Cortex of kidney (tissue), 1 donor: ENCODE measurements around the gene SNCA.

ENCODE experiments used
- DNase-seq: peaks from one replicate; lab custom pipeline; 2025; lab: John Stamatoyannopoulos, UW

SNCA gene

DNA sequence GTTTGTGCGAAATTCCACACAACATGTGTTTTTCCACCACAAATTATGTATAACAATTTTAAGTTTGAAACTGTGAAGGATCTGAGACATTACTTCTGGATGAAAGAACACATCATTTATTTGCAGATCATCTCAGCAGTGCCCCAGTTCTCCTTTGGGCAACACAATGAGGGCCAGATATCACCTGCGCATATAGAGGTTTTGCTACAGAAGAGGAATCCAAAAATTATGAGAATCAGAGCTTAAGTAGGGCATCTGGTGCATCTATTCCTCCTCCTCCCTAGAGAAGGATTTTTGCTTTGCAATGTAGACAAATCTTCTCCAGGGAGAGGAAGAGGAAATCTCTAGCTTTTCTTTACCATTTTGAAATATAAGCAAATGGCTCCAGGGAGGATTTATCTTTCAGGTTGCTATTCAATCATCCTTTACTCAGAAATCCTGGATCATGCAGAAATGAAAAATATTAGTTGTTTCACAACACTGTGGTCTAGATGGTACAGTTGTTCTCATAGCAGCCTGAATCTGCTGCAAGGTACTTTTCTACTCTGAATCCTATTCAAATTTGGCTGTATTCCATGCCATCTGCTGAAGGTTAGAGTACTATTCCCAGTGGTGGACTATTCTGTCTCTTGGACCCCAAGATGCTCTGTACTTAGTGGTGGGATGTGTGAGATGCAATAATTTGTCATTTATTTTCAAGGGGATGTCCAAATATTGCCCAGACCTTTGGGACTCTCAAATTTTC lies 132.1 kb downstream of the SNCA start:
- no peak for DNase-seq

- no peak for DNase-seq
Measured at GRCh38 chr4:89703829-89704590, 133.0 kb downstream of the SNCA start.

DNA sequence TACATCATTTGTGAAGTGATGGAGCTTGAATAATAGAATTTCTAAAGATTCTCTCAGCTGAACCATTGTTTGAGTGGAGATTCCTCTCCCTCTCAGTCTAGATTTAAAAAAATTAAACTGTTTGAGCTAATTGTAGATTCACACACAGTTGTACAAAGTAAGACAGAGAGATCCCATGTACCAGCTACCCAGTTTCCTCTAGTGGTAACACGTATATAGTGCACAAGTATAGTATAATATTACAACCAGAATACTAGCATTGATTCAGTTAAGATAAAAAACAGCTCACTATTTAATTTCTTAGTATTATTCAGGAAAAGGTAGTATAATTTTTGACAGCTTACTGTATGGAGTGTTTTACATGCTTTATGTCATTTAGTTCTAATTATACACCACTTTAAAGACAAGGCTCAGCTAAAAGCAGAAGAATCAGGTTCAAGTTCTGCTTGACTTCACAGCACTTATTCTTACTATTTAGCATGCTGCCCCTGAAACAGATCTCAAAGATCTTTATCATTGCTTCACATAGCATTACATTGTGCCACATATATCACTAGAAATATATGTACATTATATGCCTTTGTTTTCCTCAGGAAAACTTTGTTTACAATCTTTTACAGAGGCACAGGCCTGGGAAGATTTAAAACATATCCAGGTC lies 136.1 kb downstream of the SNCA start:
- DNase-seq: no peak

DNA sequence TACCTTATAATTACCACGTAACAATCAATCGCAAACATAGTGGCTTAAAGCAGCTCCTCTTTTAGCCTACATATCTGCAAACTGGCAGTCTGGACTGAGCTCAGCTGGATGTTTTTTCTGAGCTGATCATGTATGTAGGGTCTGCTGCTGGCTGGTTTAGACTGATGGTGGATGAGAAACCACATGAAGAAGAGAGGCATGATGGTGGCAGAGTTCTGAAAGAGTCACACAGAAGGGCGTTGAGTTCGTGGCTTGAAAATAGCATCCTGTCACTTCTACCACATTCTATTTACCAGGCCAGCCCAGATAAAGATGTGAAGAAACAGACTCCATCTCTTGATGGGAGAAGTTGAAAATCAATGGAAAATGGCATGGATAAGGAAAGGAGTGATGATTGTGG lies 151.3 kb downstream of the SNCA start:
- no peak for DNase-seq

DNA sequence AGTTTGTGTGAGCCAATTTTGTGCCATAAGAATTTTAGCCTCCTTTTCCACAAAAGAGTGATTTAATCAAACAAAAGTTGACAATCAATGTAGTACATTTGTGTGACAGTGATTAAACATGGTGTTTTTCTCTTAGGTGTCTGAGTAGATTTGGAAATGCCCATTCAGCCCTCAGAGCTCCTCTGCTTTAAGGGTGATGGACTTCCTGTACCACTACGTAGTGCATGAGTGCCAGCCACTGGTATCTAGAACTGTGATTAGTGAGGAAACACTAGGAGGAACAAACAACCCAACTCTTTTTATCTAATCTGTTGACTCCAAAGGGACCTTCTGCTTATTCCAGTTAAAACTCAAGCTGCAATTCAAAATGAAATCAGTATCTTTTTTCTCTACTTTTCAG lies 151.7 kb downstream of the SNCA start:
- no peak for DNase-seq

- no peak for DNase-seq
Measured at GRCh38 chr4:89684536-89684935, 152.4 kb downstream of the SNCA start.

DNA sequence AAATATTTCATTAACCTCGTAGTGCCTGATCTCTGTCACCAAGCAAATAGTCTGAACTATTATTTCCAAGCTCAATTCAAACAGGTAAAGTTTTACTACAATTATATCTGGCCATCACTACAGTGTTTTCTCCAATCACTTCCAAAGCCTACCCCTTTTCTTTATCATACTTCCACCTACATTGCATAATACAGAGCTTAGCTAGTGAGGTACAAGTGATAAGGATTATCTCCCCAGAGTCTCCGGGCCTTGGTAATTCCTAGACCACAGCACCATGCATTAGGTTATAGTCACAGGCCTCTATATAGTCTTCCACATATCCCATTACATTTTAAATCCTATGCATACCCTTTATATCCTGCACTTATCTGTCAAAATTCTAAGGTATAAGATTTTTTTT lies 154.2 kb downstream of the SNCA start:
- DNase-seq: no peak

- no peak for DNase-seq
Measured at GRCh38 chr4:89681671-89682070, 155.3 kb downstream of the SNCA start.

- no peak for DNase-seq
Measured at GRCh38 chr4:89681219-89681618, 155.7 kb downstream of the SNCA start.

DNA sequence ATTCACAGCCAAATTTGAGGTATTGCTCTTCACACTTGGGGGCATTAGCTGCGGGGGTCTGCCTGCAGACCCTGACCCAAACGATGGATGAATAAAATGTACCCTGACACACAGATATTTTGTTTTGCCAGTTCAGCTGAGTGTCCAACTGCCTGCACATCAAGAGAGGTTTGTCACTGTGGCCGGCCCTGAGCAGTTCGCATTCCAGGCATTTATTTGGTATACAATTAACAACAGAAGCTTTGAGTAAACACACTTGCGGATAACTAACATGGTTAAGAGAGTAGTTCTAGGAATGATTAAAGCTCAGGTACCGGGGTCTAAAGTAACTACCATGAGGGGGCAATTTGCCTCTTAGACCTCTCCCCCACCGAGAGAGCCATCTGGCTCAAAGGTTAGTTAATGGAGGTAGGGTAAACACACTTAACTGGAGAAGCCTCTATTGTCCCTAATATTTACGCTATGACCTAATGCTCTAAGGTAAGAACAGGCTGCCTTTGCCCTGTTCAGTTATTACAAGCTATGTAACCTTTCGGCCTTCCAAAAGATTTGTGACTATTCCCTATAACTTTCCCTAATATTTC lies 162.0 kb downstream of the SNCA start:
- no peak for DNase-seq
